Stimulated activated naive CD4-positive, alpha-beta T cell (primary cell): Measurements from ENCODE around the gene PPP1R14C.

Experiments
- DNase-seq, 6 experiments: peaks; one replicate each; lab custom pipeline; 2025; lab: John Stamatoyannopoulos, UW

PPP1R14C gene

GRCh38 chr6:150296890-150297289, 154.0 kb downstream of the PPP1R14C start:
- DNase-seq, result no peak

GRCh38 chr6:150297327-150298029, 154.6 kb downstream of the PPP1R14C start:
- no peak for DNase-seq

GRCh38 chr6:150298030-150298380, 155.2 kb downstream of the PPP1R14C start:
- no peak for DNase-seq

- no peak for DNase-seq
Measured at GRCh38 chr6:150298676-150299075, 155.8 kb downstream of the PPP1R14C start.
